ENCODE data around the gene PPM1H.

GRCh38 chr12:62911286-62911685, 23.7 kb downstream of the PPM1H start:
- TF ChIP-seq POLR2AphosphoS5 (IDR thresholded peaks at IDR 0.05; ENCODE audit: borderline replicate concordance, low read depth, low read length) = no peak
- no peak for TF ChIP-seq EZH2 (IDR thresholded peaks at IDR 0.05)

Measured in SK-N-MC (cell line).